BLaER1 (cell line): Measurements from ENCODE around the gene COL18A1.
"Not testable (repeated sequence)": the region's sequence is repeated elsewhere in the genome, so short reads cannot be mapped to it uniquely, and the experiment has no call there.

Experiments
- H3K27ac ChIP-seq: shearing (Covaris generic); formaldehyde crosslinking; 2 replicates; pipeline ENCODE4 v1.8.1; 2022
- H3K27me3 ChIP-seq: shearing (Covaris generic); formaldehyde crosslinking; 2 replicates; pipeline ENCODE4 v1.8.1; 2022
- H3K36me3 ChIP-seq: shearing (Covaris generic); formaldehyde crosslinking; 2 replicates; pipeline ENCODE4 v1.8.1; 2022
- H3K4me1 ChIP-seq: shearing (Covaris generic); formaldehyde crosslinking; 2 replicates; pipeline ENCODE4 v1.8.1; 2022
- H3K4me2 ChIP-seq: shearing (Covaris generic); formaldehyde crosslinking; 2 replicates; pipeline ENCODE4 v1.8.1; 2022
- H3K4me3 ChIP-seq: shearing (Covaris generic); formaldehyde crosslinking; 2 replicates; pipeline ENCODE4 v1.8.1; 2022
- H3K9ac ChIP-seq: shearing (Covaris generic); formaldehyde crosslinking; 2 replicates; pipeline ENCODE4 v1.8.1; 2022
- H3K9me3 ChIP-seq: shearing (Covaris generic); formaldehyde crosslinking; 2 replicates; pipeline ENCODE4 v1.8.1; 2022
- H4K20me1 ChIP-seq: shearing (Covaris generic); formaldehyde crosslinking; 2 replicates; pipeline ENCODE4 v1.8.1; 2022
- Cebpa-rat ChIP-seq: shearing (Covaris generic); IDR thresholded peaks from 2 replicates; pipeline ENCODE4 v1.8.1; 2022

Gene COL18A1

GRCh38 chr21:45555557-45556301, 150.8 kb downstream of the COL18A1 start:
- no peaks in the 10 kb centered on the region for H3K27me3 ChIP-seq
- H3K9me3 ChIP-seq = no peaks in the 10 kb centered on the region
- H3K4me3 ChIP-seq = peak overlapping the region; percentile 64
- H3K27ac ChIP-seq = peak overlapping the region; percentile 81
- H3K9ac ChIP-seq = peak overlapping the region; percentile 50
- TF ChIP-seq Cebpa-rat = no peak
- peaks cover 52% of the 10 kb centered on the region for H3K4me1 ChIP-seq
- no peaks in the 10 kb centered on the region for H4K20me1 ChIP-seq
- no peaks in the 10 kb centered on the region for H3K36me3 ChIP-seq
- H3K4me2 ChIP-seq = peak overlapping the region; percentile 94

GRCh38 chr21:45556302-45556644, 151.3 kb downstream of the COL18A1 start:
- no peaks in the 10 kb centered on the region for H3K9me3 ChIP-seq
- H4K20me1 ChIP-seq = no peaks in the 10 kb centered on the region
- H3K4me3 ChIP-seq = peak overlapping the region; percentile 64
- H3K4me1 ChIP-seq = peaks cover 48% of the 10 kb centered on the region
- no peaks in the 10 kb centered on the region for H3K27me3 ChIP-seq
- no peak for TF ChIP-seq Cebpa-rat
- peak overlapping the region; percentile 50 for H3K9ac ChIP-seq
- peak overlapping the region; percentile 81 for H3K27ac ChIP-seq
- H3K36me3 ChIP-seq = no peaks in the 10 kb centered on the region
- H3K4me2 ChIP-seq = peak overlapping the region; percentile 94

- peak overlapping the region; percentile 94 for H3K4me2 ChIP-seq
Measured at GRCh38 chr21:45556645-45557615, 152.0 kb downstream of the COL18A1 start.

GRCh38 chr21:45557616-45558043, 152.7 kb downstream of the COL18A1 start:
- H3K9me3 ChIP-seq = peaks cover 3% of the 10 kb centered on the region
- H3K4me1 ChIP-seq = peaks cover 34% of the 10 kb centered on the region
- H3K27ac ChIP-seq = no peak overlapping the region
- H3K27me3 ChIP-seq = no peaks in the 10 kb centered on the region
- no peak overlapping the region for H3K4me3 ChIP-seq
- H4K20me1 ChIP-seq = no peaks in the 10 kb centered on the region
- no peak overlapping the region for H3K4me2 ChIP-seq
- TF ChIP-seq Cebpa-rat = no peak
- no peaks in the 10 kb centered on the region for H3K36me3 ChIP-seq
- H3K9ac ChIP-seq = no peak overlapping the region

More at GRCh38 chr21:45556645-45557615, 152.0 kb downstream of the COL18A1 start:
- Histone ChIP-seq H3K9ac (peak overlapping the region; percentile 50; the same call in 1 of the 2 replicates), H4K20me1 (no peaks in the 10 kb centered on the region), H3K36me3 (no peaks in the 10 kb centered on the region), H3K4me1 (peaks cover 41% of the 10 kb centered on the region), H3K4me3 (no peak overlapping the region), H3K9me3 (no peaks in the 10 kb centered on the region), H3K27me3 (no peaks in the 10 kb centered on the region), H3K27ac (no peak overlapping the region)
- no peak for TF ChIP-seq Cebpa-rat

GRCh38 chr21:45558044-45558721, 153.2 kb downstream of the COL18A1 start:
- no peak overlapping the region for H3K9ac ChIP-seq
- H3K4me2 ChIP-seq = no peak overlapping the region
- H4K20me1 ChIP-seq = no peaks in the 10 kb centered on the region
- no peaks in the 10 kb centered on the region for H3K36me3 ChIP-seq
- peaks cover 29% of the 10 kb centered on the region for H3K4me1 ChIP-seq
- H3K4me3 ChIP-seq = no peak overlapping the region
- no peak for TF ChIP-seq Cebpa-rat
- peaks cover 8% of the 10 kb centered on the region for H3K9me3 ChIP-seq
- H3K27ac ChIP-seq = no peak overlapping the region
- H3K27me3 ChIP-seq = no peaks in the 10 kb centered on the region

- peaks cover 17% of the 10 kb centered on the region for H3K9me3 ChIP-seq
Measured at GRCh38 chr21:45559216-45560105, 154.5 kb downstream of the COL18A1 start.

GRCh38 chr21:45560106-45561021, 155.4 kb downstream of the COL18A1 start:
- Histone ChIP-seq H3K9ac (no peak overlapping the region), H3K27me3 (no peaks in the 10 kb centered on the region), H3K4me1 (peaks cover 26% of the 10 kb centered on the region), H4K20me1 (no peaks in the 10 kb centered on the region), H3K27ac (no peak overlapping the region), H3K4me3 (no peak overlapping the region), H3K36me3 (no peaks in the 10 kb centered on the region), H3K9me3 (peaks cover 17% of the 10 kb centered on the region), H3K4me2 (no peak overlapping the region)
- no peak for TF ChIP-seq Cebpa-rat

More at GRCh38 chr21:45559216-45560105, 154.5 kb downstream of the COL18A1 start:
- no peak overlapping the region for H3K4me2 ChIP-seq
- H3K9ac ChIP-seq = no peak overlapping the region
- no peak for TF ChIP-seq Cebpa-rat
- no peak overlapping the region for H3K4me3 ChIP-seq
- no peaks in the 10 kb centered on the region for H4K20me1 ChIP-seq
- no peak overlapping the region for H3K27ac ChIP-seq
- no peaks in the 10 kb centered on the region for H3K27me3 ChIP-seq
- H3K4me1 ChIP-seq = peaks cover 26% of the 10 kb centered on the region
- H3K36me3 ChIP-seq = no peaks in the 10 kb centered on the region

GRCh38 chr21:45561241-45561640, 156.3 kb downstream of the COL18A1 start:
- not testable (repeated sequence) for H3K27me3 ChIP-seq, H3K4me2 ChIP-seq, H3K9ac ChIP-seq, H3K4me3 ChIP-seq, H4K20me1 ChIP-seq, H3K36me3 ChIP-seq, H3K27ac ChIP-seq
- Histone ChIP-seq H3K9me3 (peaks cover 17% of the 10 kb centered on the region), H3K4me1 (peaks cover 19% of the 10 kb centered on the region)
